ENCODE data around the gene KIAA1755. TPM values are rescaled to one million over a fixed set of nuclear protein-coding genes. Genes with fewer than 3 reads are reported as not detected.

Gene KIAA1755
- total RNA-seq, 1 donor from 2014 or later, result not detected

GRCh38 chr20:38180781-38181180 lies 79.8 kb downstream of the KIAA1755 start:
- no peak for DNase-seq (ENCODE audit: low read depth)
- TF ChIP-seq CTCF (IDR thresholded peaks at IDR 0.05; ENCODE audit: insufficient read depth, low read length, severe bottlenecking), result no peak
- no peak overlapping the region for H3K4me3 ChIP-seq (ENCODE audit: low read depth, low read length)
- FAIRE-seq, result no peak
- H3K36me3 ChIP-seq (ENCODE audit: control insufficient read depth, insufficient read depth, low read length), result no peaks in the 10 kb centered on the region
- no peaks in the 10 kb centered on the region for H3K27me3 ChIP-seq (ENCODE audit: control insufficient read depth, insufficient read depth, low read length)

- DNase-seq (ENCODE audit: low read depth), result peak; percentile 17
- H3K36me3 ChIP-seq (ENCODE audit: control insufficient read depth, insufficient read depth, low read length), result no peaks in the 10 kb centered on the region
- TF ChIP-seq CTCF (IDR thresholded peaks at IDR 0.05; ENCODE audit: insufficient read depth, low read length, severe bottlenecking), result no peak
- FAIRE-seq, result no peak
- no peak overlapping the region for H3K4me3 ChIP-seq (ENCODE audit: low read depth, low read length)
- no peaks in the 10 kb centered on the region for H3K27me3 ChIP-seq (ENCODE audit: control insufficient read depth, insufficient read depth, low read length)
Measured at GRCh38 chr20:38179846-38180245, 80.7 kb downstream of the KIAA1755 start.

- Histone ChIP-seq H3K36me3 (ENCODE audit: control insufficient read depth, insufficient read depth, low read length) (no peaks in the 10 kb centered on the region), H3K4me3 (ENCODE audit: low read depth, low read length) (no peak overlapping the region), H3K27me3 (ENCODE audit: control insufficient read depth, insufficient read depth, low read length) (no peaks in the 10 kb centered on the region)
- TF ChIP-seq CTCF (IDR thresholded peaks at IDR 0.05; ENCODE audit: insufficient read depth, low read length, severe bottlenecking), result no peak
- FAIRE-seq (no peak), DNase-seq (ENCODE audit: low read depth) (no peak)
Measured at GRCh38 chr20:38178581-38178980, 82.0 kb downstream of the KIAA1755 start.

- Histone ChIP-seq H3K4me3 (ENCODE audit: low read depth, low read length) (no peak overlapping the region), H3K27me3 (ENCODE audit: control insufficient read depth, insufficient read depth, low read length) (no peaks in the 10 kb centered on the region), H3K36me3 (ENCODE audit: control insufficient read depth, insufficient read depth, low read length) (no peaks in the 10 kb centered on the region)
- FAIRE-seq (no peak), DNase-seq (ENCODE audit: low read depth) (no peak)
- no peak for TF ChIP-seq CTCF (IDR thresholded peaks at IDR 0.05; ENCODE audit: insufficient read depth, low read length, severe bottlenecking)
Measured at GRCh38 chr20:38178065-38178491, 82.5 kb downstream of the KIAA1755 start.

GRCh38 chr20:38177201-38177600 lies 83.3 kb downstream of the KIAA1755 start:
- no peak for TF ChIP-seq CTCF (IDR thresholded peaks at IDR 0.05; ENCODE audit: insufficient read depth, low read length, severe bottlenecking)
- no peak for FAIRE-seq
- Histone ChIP-seq H3K4me3 (ENCODE audit: low read depth, low read length) (no peak overlapping the region), H3K36me3 (ENCODE audit: control insufficient read depth, insufficient read depth, low read length) (no peaks in the 10 kb centered on the region), H3K27me3 (ENCODE audit: control insufficient read depth, insufficient read depth, low read length) (no peaks in the 10 kb centered on the region)
- no peak for DNase-seq (ENCODE audit: low read depth)

All from bronchial epithelial cell (primary cell).